Stimulated activated CD8-positive, alpha-beta memory T cell treated with anti-CD3 and anti-CD28 coated beads, Interleukin-15, amount 100 ng/mL, for 1 hour (primary cell): ENCODE results near the gene ATP13A1.

Source experiments
- DNase-seq: peaks from one replicate; pipeline ENCODE4 v3.0.0-alpha.2; 2020; ENCODE audit warnings: low read depth

Gene ATP13A1

GRCh38 chr19:19662871-19663255 is 613 bp downstream of the ATP13A1 start:
- no peak for DNase-seq

GRCh38 chr19:19662344-19662743 is 1.1 kb downstream of the ATP13A1 start:
- DNase-seq, result no peak

- no peak for DNase-seq
These were observed 1.7 kb downstream of the ATP13A1 start for GRCh38 chr19:19661675-19662251.

GRCh38 chr19:19661141-19661674 is 2.3 kb downstream of the ATP13A1 start:
- DNase-seq, result no peak

GRCh38 chr19:19659646-19660245 is 3.7 kb downstream of the ATP13A1 start:
- no peak for DNase-seq

GRCh38 chr19:19657397-19657783 is 6.1 kb downstream of the ATP13A1 start:
- DNase-seq, result no peak

- DNase-seq, result no peak
These were observed 6.8 kb downstream of the ATP13A1 start for GRCh38 chr19:19656451-19657396.

- DNase-seq, result no peak
These were observed 7.7 kb downstream of the ATP13A1 start for GRCh38 chr19:19655641-19656343.

GRCh38 chr19:19655051-19655594 is 8.4 kb downstream of the ATP13A1 start:
- DNase-seq, result no peak

- DNase-seq, result no peak
These were observed 9.0 kb downstream of the ATP13A1 start for GRCh38 chr19:19654441-19654840.

- no peak for DNase-seq
These were observed 9.8 kb downstream of the ATP13A1 start for GRCh38 chr19:19653597-19654147.

- no peak for DNase-seq
These were observed 10.8 kb downstream of the ATP13A1 start for GRCh38 chr19:19652482-19653295.

GRCh38 chr19:19651076-19651475 is 12.4 kb downstream of the ATP13A1 start:
- no peak for DNase-seq

GRCh38 chr19:19650331-19650730 is 13.1 kb downstream of the ATP13A1 start:
- no peak for DNase-seq

- DNase-seq, result no peak
These were observed 13.9 kb downstream of the ATP13A1 start for GRCh38 chr19:19649580-19649995.

- no peak for DNase-seq
These were observed 14.3 kb downstream of the ATP13A1 start for GRCh38 chr19:19649155-19649554.

- no peak for DNase-seq
These were observed 16.2 kb downstream of the ATP13A1 start for GRCh38 chr19:19647037-19647835.

GRCh38 chr19:19645233-19645870 is 18.1 kb downstream of the ATP13A1 start:
- no peak for DNase-seq

- no peak for DNase-seq
These were observed 19.5 kb downstream of the ATP13A1 start for GRCh38 chr19:19644054-19644388.
